Neutrophil (primary cell): ENCODE data around the gene ISCA1.

ENCODE experiments used
- H3K27ac ChIP-seq: fragments of 200-600 bp; sonication (generic); 2 replicates; pipeline ENCODE4 v1.5.1; 2016; ENCODE audit warnings: mild to moderate bottlenecking, moderate library complexity
- H3K27me3 ChIP-seq: fragments of 200-600 bp; sonication (generic); 2 replicates; pipeline ENCODE4 v1.6.0; 2016; ENCODE audit warnings: mild to moderate bottlenecking
- H3K36me3 ChIP-seq: fragments of 200-600 bp; sonication (generic); 2 replicates; pipeline ENCODE4 v1.5.1; 2017
- H3K4me1 ChIP-seq, 2 experiments: fragments of 200-600 bp in 1 of 2; sonication (generic) in 1 of 2; 1 replicate in 1 of 2; 2 replicates in 1 of 2; pipeline versions ENCODE4 v1.5.1 to v1.6.1; 2013 to 2016; ENCODE audit warnings: low read depth in 1 of 2, low read length in 1 of 2, mild to moderate bottlenecking in 1 of 2, moderate library complexity in 1 of 2; ENCODE audit not compliant: control insufficient read depth in 1 of 2, insufficient read depth in 1 of 2
- H3K4me3 ChIP-seq, 2 experiments: fragments of 200-600 bp in 1 of 2; sonication (generic) in 1 of 2; 1 replicate in 1 of 2; 2 replicates in 1 of 2; pipeline ENCODE4 v1.5.1; 2013 to 2016; ENCODE audit warnings: low read depth in 1 of 2, low read length in 1 of 2, mild to moderate bottlenecking in 1 of 2, moderate library complexity in 1 of 2
- H3K9me3 ChIP-seq: fragments of 200-600 bp; sonication (generic); 2 replicates; pipeline ENCODE4 v1.5.1; 2016
- TF ChIP-seq, protein P1 (sequence below): fragments of 200-600 bp; sonication (generic); IDR thresholded peaks from 2 replicates; pipeline ENCODE4 v1.5.1; 2016; ENCODE audit warnings: antibody characterized with exemption

Gene ISCA1

DNA sequence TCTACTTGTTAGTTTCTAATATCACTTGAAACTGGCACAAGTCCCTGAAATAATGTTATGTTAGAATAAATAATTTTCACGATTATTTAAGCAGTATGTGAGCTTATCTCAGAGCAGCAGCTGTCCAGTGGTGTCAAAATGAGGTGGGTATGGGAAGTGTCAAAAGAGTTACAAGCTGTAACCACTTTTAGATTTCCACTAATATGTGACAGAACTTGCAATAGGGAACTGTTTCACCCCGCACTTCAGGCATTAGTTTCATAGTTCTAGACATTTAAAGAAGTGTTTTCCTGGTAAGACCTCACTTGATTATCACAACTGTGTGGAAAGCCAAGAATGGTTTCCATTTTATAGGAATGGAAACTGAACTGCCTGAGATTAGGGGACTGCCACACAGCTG lies 2.9 kb upstream of the ISCA1 start:
- Histone ChIP-seq H3K36me3 (peaks cover 48% of the 10 kb centered on the region), H3K4me1 (peaks cover 40 to 48% of the 10 kb centered on the region in 2 experiments), H3K4me3 (no peak overlapping the region), H3K9me3 (no peaks in the 10 kb centered on the region), H3K27ac (peak overlapping the region; percentile 93), H3K27me3 (no peaks in the 10 kb centered on the region)
- TF ChIP-seq, protein P1, sequence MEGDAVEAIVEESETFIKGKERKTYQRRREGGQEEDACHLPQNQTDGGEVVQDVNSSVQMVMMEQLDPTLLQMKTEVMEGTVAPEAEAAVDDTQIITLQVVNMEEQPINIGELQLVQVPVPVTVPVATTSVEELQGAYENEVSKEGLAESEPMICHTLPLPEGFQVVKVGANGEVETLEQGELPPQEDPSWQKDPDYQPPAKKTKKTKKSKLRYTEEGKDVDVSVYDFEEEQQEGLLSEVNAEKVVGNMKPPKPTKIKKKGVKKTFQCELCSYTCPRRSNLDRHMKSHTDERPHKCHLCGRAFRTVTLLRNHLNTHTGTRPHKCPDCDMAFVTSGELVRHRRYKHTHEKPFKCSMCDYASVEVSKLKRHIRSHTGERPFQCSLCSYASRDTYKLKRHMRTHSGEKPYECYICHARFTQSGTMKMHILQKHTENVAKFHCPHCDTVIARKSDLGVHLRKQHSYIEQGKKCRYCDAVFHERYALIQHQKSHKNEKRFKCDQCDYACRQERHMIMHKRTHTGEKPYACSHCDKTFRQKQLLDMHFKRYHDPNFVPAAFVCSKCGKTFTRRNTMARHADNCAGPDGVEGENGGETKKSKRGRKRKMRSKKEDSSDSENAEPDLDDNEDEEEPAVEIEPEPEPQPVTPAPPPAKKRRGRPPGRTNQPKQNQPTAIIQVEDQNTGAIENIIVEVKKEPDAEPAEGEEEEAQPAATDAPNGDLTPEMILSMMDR: no peak

DNA sequence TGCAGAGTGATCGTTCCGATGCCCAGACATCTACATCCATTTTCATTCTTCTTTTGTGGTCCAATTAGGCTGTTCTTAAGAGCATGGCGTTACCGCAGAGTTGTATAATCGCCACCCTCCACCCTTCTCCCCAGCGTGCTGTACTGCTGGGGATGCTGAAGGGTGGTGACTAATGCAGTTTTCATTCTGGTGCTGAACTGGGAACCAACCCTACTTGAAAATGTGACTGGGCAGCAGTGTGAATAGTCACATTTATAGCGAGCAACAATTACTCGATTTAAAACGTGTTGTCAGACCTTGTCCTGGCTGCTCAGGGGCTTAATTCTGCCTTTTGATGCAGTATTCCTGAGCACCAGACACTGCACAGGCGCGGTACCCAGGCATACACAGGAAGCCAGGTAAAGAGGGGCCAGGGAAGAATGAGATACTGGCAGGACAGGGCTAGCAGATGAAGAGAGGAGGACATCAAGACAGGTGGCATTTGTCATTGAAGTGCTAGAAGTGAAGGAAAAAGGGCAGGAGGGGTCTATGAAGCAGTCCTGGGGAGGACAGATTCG lies 719 bp upstream of the ISCA1 start:
- Histone ChIP-seq H3K36me3 (peaks cover 30% of the 10 kb centered on the region), H3K27me3 (no peaks in the 10 kb centered on the region), H3K9me3 (no peaks in the 10 kb centered on the region), H3K27ac (peak overlapping the region; percentile 93), H3K4me3 (peak overlapping the region; percentile 71 to 91), H3K4me1 (peaks cover 40 to 48% of the 10 kb centered on the region in 2 experiments)
- TF ChIP-seq, protein P1: no peak

DNA sequence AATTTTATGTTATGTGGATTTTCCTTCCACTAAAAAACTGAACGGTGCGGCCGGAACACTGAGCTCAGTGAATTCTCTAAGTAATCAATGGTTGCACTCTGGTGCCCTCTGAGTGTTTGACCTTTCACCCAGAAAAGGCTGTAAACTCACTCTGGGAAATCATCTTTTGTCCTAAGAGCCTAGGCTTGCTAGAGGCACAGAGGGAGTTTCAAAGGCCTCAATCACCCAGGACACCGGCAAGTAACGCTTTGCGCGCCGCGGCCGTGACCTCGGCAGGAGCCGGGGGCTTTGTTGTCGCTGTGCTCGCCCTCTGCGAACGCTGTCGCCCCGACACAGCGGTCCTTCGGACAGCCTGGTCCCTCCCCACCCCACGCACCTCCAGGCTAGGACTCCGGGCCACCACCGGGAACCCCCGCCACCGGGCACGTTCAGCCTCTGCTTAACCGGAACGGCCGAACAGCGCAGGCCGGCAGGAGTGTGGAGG lies 703 bp downstream of the ISCA1 start:
- H3K27me3 ChIP-seq: no peaks in the 10 kb centered on the region
- H3K27ac ChIP-seq: peak overlapping the region; percentile 93
- peaks cover 47 to 55% of the 10 kb centered on the region in 2 experiments for H3K4me1 ChIP-seq
- H3K36me3 ChIP-seq: peaks cover 16% of the 10 kb centered on the region
- H3K4me3 ChIP-seq: peak overlapping the region; percentile 71 to 91
- H3K9me3 ChIP-seq: no peaks in the 10 kb centered on the region
- TF ChIP-seq, protein P1: no peak

DNA sequence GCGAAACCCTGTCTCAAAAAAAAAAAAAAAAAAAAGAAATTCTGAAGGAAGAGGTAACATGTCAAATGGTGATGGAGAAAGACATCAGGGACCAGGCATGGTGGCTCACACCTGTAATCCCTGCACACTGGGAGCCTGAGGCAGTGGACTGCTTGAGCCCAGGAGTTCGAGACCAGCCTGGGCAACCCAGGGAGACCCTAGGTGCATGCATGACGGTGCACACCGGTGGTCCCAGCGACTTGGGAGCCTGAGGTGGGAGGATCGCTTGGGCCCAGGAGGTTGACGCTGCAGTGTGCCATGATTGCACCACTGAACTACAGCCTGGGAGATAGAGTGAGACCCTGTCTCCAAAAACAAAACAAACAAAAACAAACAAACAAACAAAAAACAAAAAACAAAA lies 1.8 kb downstream of the ISCA1 start:
- no peaks in the 10 kb centered on the region for H3K9me3 ChIP-seq
- H3K4me1 ChIP-seq: peaks cover 43 to 46% of the 10 kb centered on the region in 2 experiments
- TF ChIP-seq, protein P1: no peak
- no peak overlapping the region for H3K27ac ChIP-seq
- no peaks in the 10 kb centered on the region for H3K27me3 ChIP-seq
- H3K4me3 ChIP-seq: no peak overlapping the region
- H3K36me3 ChIP-seq: peaks cover 5% of the 10 kb centered on the region

DNA sequence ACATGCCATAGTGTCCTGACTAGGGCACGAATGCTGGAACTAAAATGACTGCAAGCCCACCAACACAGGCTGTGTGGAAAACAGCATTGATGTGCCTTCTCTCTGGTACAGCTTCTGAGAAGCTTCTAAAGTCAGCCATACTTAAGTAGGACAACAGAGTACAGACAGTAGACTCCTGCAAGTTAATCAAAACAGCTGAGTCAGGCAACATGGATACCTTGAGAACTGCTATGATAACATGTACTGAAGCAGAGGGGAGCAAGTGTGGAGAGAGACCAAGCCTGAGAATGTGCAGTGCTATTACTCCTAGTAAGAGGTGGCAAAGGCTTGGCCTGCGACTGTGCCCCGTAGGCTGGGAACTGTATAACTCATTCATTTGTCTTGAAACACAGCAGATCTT lies 2.5 kb downstream of the ISCA1 start:
- Histone ChIP-seq H3K9me3 (no peaks in the 10 kb centered on the region), H3K4me3 (no peak overlapping the region), H3K27me3 (no peaks in the 10 kb centered on the region), H3K27ac (no peak overlapping the region), H3K4me1 (peaks cover 36 to 39% of the 10 kb centered on the region in 2 experiments), H3K36me3 (peaks cover 3% of the 10 kb centered on the region)
- TF ChIP-seq, protein P1: no peak
